ENCODE data around the gene CACNA1C. TPM values are rescaled to one million over a fixed set of nuclear protein-coding genes. Genes with fewer than 3 reads are reported as not detected.

The CACNA1C gene
- total RNA-seq, 2 experiments from 2014 or later: 0.69 to 1.4 TPM

DNA sequence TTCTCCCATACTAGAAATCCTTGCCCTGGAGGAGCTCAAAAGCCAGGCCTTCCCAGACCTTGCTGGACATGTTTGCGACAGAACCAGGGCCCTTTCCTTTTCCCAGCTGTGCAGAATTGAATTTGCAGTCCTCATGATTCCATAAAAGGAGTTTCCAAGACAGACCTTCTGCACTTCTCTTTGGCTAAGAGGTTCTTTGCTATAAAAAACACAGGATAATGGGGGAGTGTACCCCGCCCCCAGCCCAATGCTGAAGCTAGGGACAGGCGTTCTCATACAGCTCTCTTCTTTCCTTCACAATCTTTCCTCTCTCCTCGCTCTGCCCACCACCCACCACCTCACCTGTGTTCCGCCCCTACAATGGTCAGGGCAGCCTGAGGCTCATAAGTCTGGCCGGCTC, 569.7 kb downstream of the CACNA1C start:
- peaks cover 17% of the 10 kb centered on the region for H3K4me1 ChIP-seq (ENCODE audit: insufficient read depth, low read length, poor library complexity, severe bottlenecking)
- H3K4me2 ChIP-seq (ENCODE audit: low read length): no peak overlapping the region
- no peaks in the 10 kb centered on the region for H4K20me1 ChIP-seq (ENCODE audit: insufficient read depth, low read length)
- H3K4me3 ChIP-seq (ENCODE audit: low read depth, low read length, poor library complexity, severe bottlenecking): no peak overlapping the region
- intact Hi-C loops (cut with micrococcal nuclease; ENCODE audit: unreplicated experiment): no loop called here
- no peaks in the 10 kb centered on the region for H3K36me3 ChIP-seq (ENCODE audit: insufficient read depth, low read length)
- TF ChIP-seq EZH2phosphoT487 (IDR thresholded peaks at IDR 0.05; ENCODE audit: borderline replicate concordance, low read depth, low read length) (no peak), CTCF (conservative IDR thresholded peaks at IDR 0.05; ENCODE audit: low read length) (no peak)
- H3K79me2 ChIP-seq (ENCODE audit: insufficient read depth, low read depth, low read length): no peaks in the 10 kb centered on the region
- no peaks in the 10 kb centered on the region for H3K9me2 ChIP-seq (ENCODE audit: insufficient read depth, low read length)
- H3K9me3 ChIP-seq (ENCODE audit: low read length): no peaks in the 10 kb centered on the region
- ChIA-PET CTCF (ENCODE audit: unreplicated experiment) (no interaction called here), POLR2A (interaction anchor here (1.0 kb wide), 1 partner anchor 531 kb away, joined by 3 read pairs; no protein-coding TSS in a partner anchor)
- BruUV-seq (replicated peaks): no TSS peak
- DNase-seq (ENCODE audit: low spot score): no peak
- H3K27ac ChIP-seq (ENCODE audit: low read depth, low read length, poor library complexity, severe bottlenecking): no peak overlapping the region
- no peak overlapping the region for H2AFZ ChIP-seq (ENCODE audit: low read length)

DNA sequence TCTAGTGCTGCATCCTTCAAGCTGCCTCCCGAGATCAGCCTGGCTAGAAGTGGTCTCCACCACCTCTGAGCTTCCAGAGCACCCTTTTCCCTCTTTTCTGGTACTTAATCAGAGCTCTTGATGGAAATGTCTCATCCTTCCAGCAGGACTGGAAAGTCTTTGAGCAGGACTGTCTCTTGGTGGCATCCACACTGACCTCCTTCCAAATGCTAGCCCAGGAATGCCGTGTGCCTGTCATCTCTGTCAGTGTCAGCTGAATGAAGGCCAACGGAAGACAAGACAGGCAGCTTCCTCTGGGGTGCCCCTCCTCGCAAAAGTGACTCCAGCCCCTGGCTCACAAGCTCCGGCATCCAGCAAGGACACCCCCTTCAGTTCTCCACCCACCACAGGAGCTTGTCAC, 570.7 kb downstream of the CACNA1C start:
- Histone ChIP-seq H3K9me3 (ENCODE audit: low read length) (no peaks in the 10 kb centered on the region), H3K4me3 (ENCODE audit: low read depth, low read length, poor library complexity, severe bottlenecking) (no peak overlapping the region), H3K36me3 (ENCODE audit: insufficient read depth, low read length) (no peaks in the 10 kb centered on the region), H4K20me1 (ENCODE audit: insufficient read depth, low read length) (no peaks in the 10 kb centered on the region), H3K9me2 (ENCODE audit: insufficient read depth, low read length) (no peaks in the 10 kb centered on the region), H3K4me2 (ENCODE audit: low read length) (no peak overlapping the region), H2AFZ (ENCODE audit: low read length) (no peak overlapping the region), H3K79me2 (ENCODE audit: insufficient read depth, low read depth, low read length) (no peaks in the 10 kb centered on the region), H3K27ac (ENCODE audit: low read depth, low read length, poor library complexity, severe bottlenecking) (no peak overlapping the region), H3K4me1 (ENCODE audit: insufficient read depth, low read length, poor library complexity, severe bottlenecking) (peaks cover 22% of the 10 kb centered on the region)
- no TSS peak for BruUV-seq (replicated peaks)
- no peak for DNase-seq (ENCODE audit: low spot score)
- CTCF ChIA-PET (ENCODE audit: unreplicated experiment): no interaction called here
- POLR2A ChIA-PET: interaction anchor here (1.0 kb wide), 1 partner anchor 532 kb away, joined by 3 read pairs; no protein-coding TSS in a partner anchor
- intact Hi-C loops (cut with micrococcal nuclease; ENCODE audit: unreplicated experiment): no loop called here
- TF ChIP-seq EZH2phosphoT487 (IDR thresholded peaks at IDR 0.05; ENCODE audit: borderline replicate concordance, low read depth, low read length) (no peak), CTCF (conservative IDR thresholded peaks at IDR 0.05; ENCODE audit: low read length) (no peak)

DNA sequence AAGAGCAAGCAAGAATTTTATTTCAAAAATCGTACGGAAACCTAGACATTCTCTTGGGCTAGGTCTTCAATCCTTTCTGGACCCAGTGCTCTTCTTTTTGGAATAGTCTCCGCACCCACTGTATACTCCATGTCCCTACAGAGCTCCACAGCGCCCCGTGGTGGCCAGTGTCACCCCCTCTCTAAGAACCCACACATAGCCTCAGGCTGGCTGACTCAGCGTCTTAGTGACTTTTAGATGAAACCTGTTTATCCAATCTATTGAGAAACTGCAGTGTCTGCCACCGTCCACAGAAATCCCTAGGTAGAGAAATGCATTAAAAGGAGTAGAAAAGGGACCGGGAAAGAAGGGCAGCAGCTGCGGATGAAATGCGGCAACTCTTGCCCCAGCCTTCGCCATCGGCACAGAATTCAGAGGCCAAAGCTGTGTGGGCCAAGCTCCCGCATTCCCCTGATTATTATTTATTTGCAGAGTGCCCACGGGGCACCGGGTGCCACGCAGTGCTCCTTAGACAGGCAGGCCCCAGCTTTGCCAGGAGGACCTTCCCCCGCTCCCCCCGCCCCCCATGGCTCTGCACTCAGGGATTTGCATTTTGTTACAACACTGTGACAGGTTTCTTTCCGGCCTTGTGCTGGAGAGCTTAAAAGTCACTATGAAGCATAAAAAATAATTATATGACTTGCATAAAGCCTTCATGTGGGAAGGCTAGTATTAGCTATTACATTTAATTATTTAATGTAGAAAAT, 571.9 kb downstream of the CACNA1C start:
- H3K27ac ChIP-seq (ENCODE audit: low read depth, low read length, poor library complexity, severe bottlenecking): no peak overlapping the region
- no peaks in the 10 kb centered on the region for H3K9me2 ChIP-seq (ENCODE audit: insufficient read depth, low read length)
- peak; percentile 72 for TF ChIP-seq CTCF (conservative IDR thresholded peaks at IDR 0.05; ENCODE audit: low read length)
- TF ChIP-seq EZH2phosphoT487 (IDR thresholded peaks at IDR 0.05; ENCODE audit: borderline replicate concordance, low read depth, low read length): no peak
- H3K36me3 ChIP-seq (ENCODE audit: insufficient read depth, low read length): no peaks in the 10 kb centered on the region
- H3K4me1 ChIP-seq (ENCODE audit: insufficient read depth, low read length, poor library complexity, severe bottlenecking): peaks cover 22% of the 10 kb centered on the region
- no peaks in the 10 kb centered on the region for H4K20me1 ChIP-seq (ENCODE audit: insufficient read depth, low read length)
- no peaks in the 10 kb centered on the region for H3K9me3 ChIP-seq (ENCODE audit: low read length)
- intact Hi-C loops (cut with micrococcal nuclease; ENCODE audit: unreplicated experiment): no loop called here
- CTCF ChIA-PET (ENCODE audit: unreplicated experiment): no interaction called here
- POLR2A ChIA-PET: interaction anchor here (0.6 kb wide), 1 partner anchor 492 kb away, joined by 4 read pairs; no protein-coding TSS in a partner anchor
- H3K4me2 ChIP-seq (ENCODE audit: low read length): peak overlapping the region; percentile 33; the same call in 1 of the 2 replicates
- no TSS peak for BruUV-seq (replicated peaks)
- H3K79me2 ChIP-seq (ENCODE audit: insufficient read depth, low read depth, low read length): no peaks in the 10 kb centered on the region
- no peak overlapping the region for H3K4me3 ChIP-seq (ENCODE audit: low read depth, low read length, poor library complexity, severe bottlenecking)
- DNase-seq (ENCODE audit: low spot score): peak; percentile 29
- H2AFZ ChIP-seq (ENCODE audit: low read length): no peak overlapping the region
